ENCODE data around the gene SSX5. TPM values are rescaled to one million over a fixed set of nuclear protein-coding genes. Genes with fewer than 3 reads are reported as not detected.

Gene SSX5
- total and polyA plus RNA-seq, 2 experiments from 2014 or later: not detected

DNA sequence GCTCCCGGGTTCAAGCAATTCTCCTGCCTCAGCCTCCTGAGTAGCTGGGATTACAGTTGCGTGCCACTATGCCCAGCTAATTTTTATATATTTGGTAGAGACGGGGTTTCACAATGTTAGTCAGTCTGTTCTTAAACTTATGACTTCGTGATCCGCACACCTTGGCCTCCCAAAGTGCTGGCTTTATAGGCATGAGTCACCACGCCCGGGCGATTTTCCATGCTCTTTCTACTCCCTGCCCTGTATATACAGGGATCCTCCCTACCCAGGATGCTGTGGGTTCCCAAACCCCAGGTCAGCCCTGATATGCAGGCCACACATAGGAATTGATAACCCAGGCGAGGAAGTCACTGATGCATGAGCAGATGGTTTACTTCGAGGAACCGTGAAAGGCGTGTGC, 31.4 kb downstream of the SSX5 start:
- no peak for DNase-seq (ENCODE audit: low spot score)
- no peaks in the 10 kb centered on the region for H4K20me1 ChIP-seq (replicated peaks; ENCODE audit: insufficient read depth)
- no peaks in the 10 kb centered on the region for H3K4me1 Mint-ChIP-seq
- no peak overlapping the region for H3K4me3 Mint-ChIP-seq
- H3K27ac Mint-ChIP-seq: no peak overlapping the region
- H3K27me3 ChIP-seq (ENCODE audit: insufficient read depth): no peaks in the 10 kb centered on the region
- H3K36me3 ChIP-seq (ENCODE audit: insufficient read depth): no peaks in the 10 kb centered on the region
- no peak overlapping the region for H3K4me2 ChIP-seq
- ATAC-seq: no peak
- H3K27me3 Mint-ChIP-seq (ENCODE audit: insufficient read depth, low read depth, poor library complexity): peaks cover 4% of the 10 kb centered on the region
- H3K4me1 ChIP-seq (ENCODE audit: insufficient read depth): no peaks in the 10 kb centered on the region
- no peaks in the 10 kb centered on the region for H3K9me2 ChIP-seq (ENCODE audit: insufficient read depth)
- no peak overlapping the region for H2AFZ ChIP-seq
- no peak overlapping the region for H3K4me3 ChIP-seq
- H3F3A ChIP-seq (replicated peaks; ENCODE audit: low read depth): no peaks in the 10 kb centered on the region
- H3K79me2 ChIP-seq (replicated peaks; ENCODE audit: insufficient read depth): no peaks in the 10 kb centered on the region
- TF ChIP-seq, protein P1, sequence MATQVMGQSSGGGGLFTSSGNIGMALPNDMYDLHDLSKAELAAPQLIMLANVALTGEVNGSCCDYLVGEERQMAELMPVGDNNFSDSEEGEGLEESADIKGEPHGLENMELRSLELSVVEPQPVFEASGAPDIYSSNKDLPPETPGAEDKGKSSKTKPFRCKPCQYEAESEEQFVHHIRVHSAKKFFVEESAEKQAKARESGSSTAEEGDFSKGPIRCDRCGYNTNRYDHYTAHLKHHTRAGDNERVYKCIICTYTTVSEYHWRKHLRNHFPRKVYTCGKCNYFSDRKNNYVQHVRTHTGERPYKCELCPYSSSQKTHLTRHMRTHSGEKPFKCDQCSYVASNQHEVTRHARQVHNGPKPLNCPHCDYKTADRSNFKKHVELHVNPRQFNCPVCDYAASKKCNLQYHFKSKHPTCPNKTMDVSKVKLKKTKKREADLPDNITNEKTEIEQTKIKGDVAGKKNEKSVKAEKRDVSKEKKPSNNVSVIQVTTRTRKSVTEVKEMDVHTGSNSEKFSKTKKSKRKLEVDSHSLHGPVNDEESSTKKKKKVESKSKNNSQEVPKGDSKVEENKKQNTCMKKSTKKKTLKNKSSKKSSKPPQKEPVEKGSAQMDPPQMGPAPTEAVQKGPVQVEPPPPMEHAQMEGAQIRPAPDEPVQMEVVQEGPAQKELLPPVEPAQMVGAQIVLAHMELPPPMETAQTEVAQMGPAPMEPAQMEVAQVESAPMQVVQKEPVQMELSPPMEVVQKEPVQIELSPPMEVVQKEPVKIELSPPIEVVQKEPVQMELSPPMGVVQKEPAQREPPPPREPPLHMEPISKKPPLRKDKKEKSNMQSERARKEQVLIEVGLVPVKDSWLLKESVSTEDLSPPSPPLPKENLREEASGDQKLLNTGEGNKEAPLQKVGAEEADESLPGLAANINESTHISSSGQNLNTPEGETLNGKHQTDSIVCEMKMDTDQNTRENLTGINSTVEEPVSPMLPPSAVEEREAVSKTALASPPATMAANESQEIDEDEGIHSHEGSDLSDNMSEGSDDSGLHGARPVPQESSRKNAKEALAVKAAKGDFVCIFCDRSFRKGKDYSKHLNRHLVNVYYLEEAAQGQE (IDR thresholded peaks at IDR 0.05; ENCODE audit: unreplicated experiment): no peak
- H3K36me3 Mint-ChIP-seq (ENCODE audit: low read depth): no peaks in the 10 kb centered on the region
- no peaks in the 10 kb centered on the region; the same call in 2 of the 3 replicates for H3K9me3 Mint-ChIP-seq
- H3K27ac ChIP-seq (ENCODE audit: low read depth): no peak overlapping the region

DNA sequence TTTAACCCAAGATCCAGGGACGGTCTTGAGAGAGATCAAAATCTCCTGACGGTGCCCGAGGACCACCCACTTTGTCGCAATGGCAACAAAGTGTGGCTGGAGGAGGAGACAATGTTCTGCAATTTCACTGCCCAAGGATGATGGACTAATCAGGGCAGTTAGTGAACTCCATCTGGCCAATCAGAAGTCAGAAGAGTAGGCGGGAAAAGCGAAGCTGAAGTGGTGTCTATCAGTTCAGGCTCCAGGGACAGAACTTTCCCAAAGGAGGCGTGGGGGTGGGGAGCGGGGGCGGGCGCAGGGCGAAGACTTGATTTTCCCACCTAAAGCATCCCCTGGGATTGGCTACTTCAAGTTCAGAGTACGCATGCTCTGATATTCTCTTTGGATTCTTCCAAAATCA, 40.6 kb downstream of the SSX5 start:
- no peaks in the 10 kb centered on the region for H3K9me2 ChIP-seq (ENCODE audit: insufficient read depth)
- H3K4me3 ChIP-seq: no peak overlapping the region
- H3K4me2 ChIP-seq: no peak overlapping the region
- H3K4me1 Mint-ChIP-seq: no peaks in the 10 kb centered on the region
- no peaks in the 10 kb centered on the region for H4K20me1 ChIP-seq (replicated peaks; ENCODE audit: insufficient read depth)
- no peaks in the 10 kb centered on the region for H3K36me3 Mint-ChIP-seq (ENCODE audit: low read depth)
- no peaks in the 10 kb centered on the region for H3K27me3 ChIP-seq (ENCODE audit: insufficient read depth)
- no peaks in the 10 kb centered on the region for H3K36me3 ChIP-seq (ENCODE audit: insufficient read depth)
- no peaks in the 10 kb centered on the region for H3K79me2 ChIP-seq (replicated peaks; ENCODE audit: insufficient read depth)
- no peaks in the 10 kb centered on the region for H3K9me3 Mint-ChIP-seq
- no peak overlapping the region for H3K27ac Mint-ChIP-seq
- no peaks in the 10 kb centered on the region for H3K4me1 ChIP-seq (ENCODE audit: insufficient read depth)
- DNase-seq (ENCODE audit: low spot score) (peak; percentile 1), ATAC-seq (no peak)
- H3K27ac ChIP-seq (ENCODE audit: low read depth): no peak overlapping the region
- H3K27me3 Mint-ChIP-seq (ENCODE audit: insufficient read depth, low read depth, poor library complexity): no peaks in the 10 kb centered on the region
- no peak overlapping the region for H3K4me3 Mint-ChIP-seq
- H3F3A ChIP-seq (replicated peaks; ENCODE audit: low read depth): no peaks in the 10 kb centered on the region
- H2AFZ ChIP-seq: no peak overlapping the region
- no peak for TF ChIP-seq NANOG (IDR thresholded peaks at IDR 0.05; ENCODE audit: borderline replicate concordance)
- TF ChIP-seq, protein P2, sequence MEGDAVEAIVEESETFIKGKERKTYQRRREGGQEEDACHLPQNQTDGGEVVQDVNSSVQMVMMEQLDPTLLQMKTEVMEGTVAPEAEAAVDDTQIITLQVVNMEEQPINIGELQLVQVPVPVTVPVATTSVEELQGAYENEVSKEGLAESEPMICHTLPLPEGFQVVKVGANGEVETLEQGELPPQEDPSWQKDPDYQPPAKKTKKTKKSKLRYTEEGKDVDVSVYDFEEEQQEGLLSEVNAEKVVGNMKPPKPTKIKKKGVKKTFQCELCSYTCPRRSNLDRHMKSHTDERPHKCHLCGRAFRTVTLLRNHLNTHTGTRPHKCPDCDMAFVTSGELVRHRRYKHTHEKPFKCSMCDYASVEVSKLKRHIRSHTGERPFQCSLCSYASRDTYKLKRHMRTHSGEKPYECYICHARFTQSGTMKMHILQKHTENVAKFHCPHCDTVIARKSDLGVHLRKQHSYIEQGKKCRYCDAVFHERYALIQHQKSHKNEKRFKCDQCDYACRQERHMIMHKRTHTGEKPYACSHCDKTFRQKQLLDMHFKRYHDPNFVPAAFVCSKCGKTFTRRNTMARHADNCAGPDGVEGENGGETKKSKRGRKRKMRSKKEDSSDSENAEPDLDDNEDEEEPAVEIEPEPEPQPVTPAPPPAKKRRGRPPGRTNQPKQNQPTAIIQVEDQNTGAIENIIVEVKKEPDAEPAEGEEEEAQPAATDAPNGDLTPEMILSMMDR (conservative IDR thresholded peaks at IDR 0.05; ENCODE audit: low read depth in 2 of 2): no peak
- no peak for TF ChIP-seq EZH2phosphoT487 (IDR thresholded peaks at IDR 0.05; ENCODE audit: unreplicated experiment)
- TF ChIP-seq CREB1 (CRISPR knock-in tag; IDR thresholded peaks at IDR 0.05; ENCODE audit: low read depth): no peak
- TF ChIP-seq POLR2AphosphoS5 (IDR thresholded peaks at IDR 0.05; ENCODE audit: low read depth): no peak
- no peak for TF ChIP-seq ZNF331 (CRISPR knock-in tag; IDR thresholded peaks at IDR 0.05; ENCODE audit: low read depth)
- TF ChIP-seq, protein P1 (IDR thresholded peaks at IDR 0.05; ENCODE audit: unreplicated experiment): no peak
- TF ChIP-seq EZH2 (IDR thresholded peaks at IDR 0.05; ENCODE audit: low read depth, unreplicated experiment): no peak
- TF ChIP-seq, protein P3, sequence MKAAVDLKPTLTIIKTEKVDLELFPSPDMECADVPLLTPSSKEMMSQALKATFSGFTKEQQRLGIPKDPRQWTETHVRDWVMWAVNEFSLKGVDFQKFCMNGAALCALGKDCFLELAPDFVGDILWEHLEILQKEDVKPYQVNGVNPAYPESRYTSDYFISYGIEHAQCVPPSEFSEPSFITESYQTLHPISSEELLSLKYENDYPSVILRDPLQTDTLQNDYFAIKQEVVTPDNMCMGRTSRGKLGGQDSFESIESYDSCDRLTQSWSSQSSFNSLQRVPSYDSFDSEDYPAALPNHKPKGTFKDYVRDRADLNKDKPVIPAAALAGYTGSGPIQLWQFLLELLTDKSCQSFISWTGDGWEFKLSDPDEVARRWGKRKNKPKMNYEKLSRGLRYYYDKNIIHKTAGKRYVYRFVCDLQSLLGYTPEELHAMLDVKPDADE (IDR thresholded peaks at IDR 0.05): no peak

Measured in GM23338 (cell line).